Stimulated activated CD4-positive, alpha-beta T cell treated with anti-CD3 and anti-CD28 coated beads, Interleukin-4, amount 100 ng/mL, for 24 hours (primary cell): ENCODE results near the gene UGGT2.
"Not testable (repeated sequence)": the region's sequence is repeated elsewhere in the genome, so short reads cannot be mapped to it uniquely, and the experiment has no call there.

Experiments used
- DNase-seq: peaks from one replicate; pipeline ENCODE4 v3.0.0-alpha.2; 2020

Gene UGGT2

DNA sequence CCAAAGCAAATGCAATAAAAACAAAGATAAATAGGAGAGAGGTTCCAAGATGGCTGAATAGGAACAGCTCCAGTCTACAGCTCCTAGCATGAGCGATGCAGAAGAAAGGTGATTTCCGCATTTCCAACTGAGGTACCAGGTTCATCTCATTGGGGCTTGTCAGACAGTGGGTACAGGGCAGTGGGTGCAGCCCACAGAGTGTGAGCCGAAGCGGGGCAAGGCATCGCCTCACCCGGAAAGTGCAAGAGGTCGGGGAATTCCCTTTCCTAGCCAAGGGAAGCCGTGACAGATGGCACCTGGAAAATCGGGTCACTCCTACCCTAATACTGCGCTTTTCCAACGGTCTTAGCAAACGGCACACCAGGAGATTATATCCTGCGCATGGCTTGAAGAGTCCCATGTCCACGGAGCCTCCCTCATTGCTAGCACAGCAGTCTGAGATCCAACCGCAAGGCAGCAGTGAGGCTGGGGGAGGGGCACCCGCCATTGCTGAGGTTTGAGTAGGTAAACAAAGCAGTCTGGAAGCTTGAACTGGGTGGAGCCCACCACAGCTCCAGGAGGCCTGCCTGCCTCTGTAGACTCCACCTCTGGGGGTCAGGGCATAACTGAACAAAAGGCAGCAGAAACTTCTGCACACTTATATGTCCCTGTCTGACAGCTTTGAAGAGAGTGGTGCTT lies 6.6 kb downstream of the UGGT2 start:
- not testable (repeated sequence) for DNase-seq

DNA sequence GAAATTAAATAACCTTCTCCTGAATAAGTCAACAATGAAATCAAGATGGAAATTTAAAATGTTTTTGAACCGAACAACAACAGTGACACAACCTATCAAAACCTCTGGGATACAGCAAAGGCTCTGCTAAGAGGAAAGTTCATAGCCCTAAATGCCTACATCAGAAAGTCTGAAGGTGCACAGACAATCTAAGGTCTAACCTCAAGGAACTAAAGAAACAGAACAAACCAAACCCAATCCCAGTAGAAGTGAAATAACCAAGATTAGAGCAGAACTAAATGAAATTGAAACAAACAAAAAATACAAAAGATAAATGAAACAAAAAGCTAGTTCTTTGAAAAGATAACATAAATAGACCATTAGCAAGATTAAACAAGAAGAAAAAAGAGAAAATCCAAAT lies 9.0 kb downstream of the UGGT2 start:
- DNase-seq = no peak

DNA sequence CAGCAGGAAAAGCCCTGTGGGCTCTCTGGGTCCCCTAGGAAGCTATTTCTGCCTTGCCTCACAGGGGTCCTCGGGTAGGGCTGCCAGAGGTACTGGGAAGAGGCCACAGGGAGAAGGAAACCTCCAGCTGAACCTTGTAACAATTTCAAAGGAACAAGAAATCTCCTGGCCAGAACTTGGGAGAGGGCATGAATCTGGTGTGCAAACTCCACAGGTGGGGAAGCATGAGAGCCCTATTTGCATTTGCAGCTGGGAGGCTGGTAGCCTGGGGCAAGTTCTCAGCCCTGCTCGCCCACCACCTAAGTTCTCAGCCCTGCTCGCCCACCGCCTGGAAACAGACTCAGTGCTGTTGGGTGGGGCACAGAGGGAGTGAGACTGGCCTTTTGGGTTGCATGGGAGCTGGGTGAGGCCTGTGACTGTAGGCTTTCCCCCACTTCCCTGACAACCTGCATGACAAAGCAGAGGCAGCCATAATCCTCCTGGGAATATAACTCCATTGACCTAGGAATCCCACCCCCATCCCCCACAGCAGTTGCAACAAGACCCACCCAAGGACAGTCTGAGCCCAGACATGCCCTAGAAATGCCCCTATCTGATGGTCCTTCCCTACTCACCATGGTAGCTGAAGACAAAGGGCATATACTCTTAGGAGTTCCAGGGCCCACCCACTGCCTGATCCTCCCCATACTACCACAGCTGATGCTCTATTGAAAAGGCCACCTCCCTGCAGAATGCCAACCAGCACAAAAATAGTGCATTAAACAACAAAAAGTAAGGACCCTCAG lies 11.7 kb downstream of the UGGT2 start:
- no peak for DNase-seq

DNA sequence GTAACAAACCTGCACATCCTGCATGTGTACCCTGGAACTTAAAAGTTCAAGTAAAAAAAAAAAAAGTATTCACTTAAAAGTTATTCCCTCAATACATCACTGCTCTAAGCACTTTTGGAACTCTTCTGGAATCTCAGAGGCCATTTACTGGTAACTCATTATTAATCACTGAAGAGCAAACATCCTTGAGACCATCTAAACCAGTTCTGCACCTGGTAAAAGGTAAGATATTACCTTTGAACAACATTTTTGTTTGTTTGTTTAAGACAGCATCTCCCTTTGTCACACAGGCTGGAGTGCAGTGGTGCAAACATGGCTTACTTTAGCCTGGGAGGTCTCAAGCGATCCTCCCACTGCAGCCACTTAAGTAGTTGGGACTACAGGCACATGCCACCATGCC lies 16.7 kb downstream of the UGGT2 start:
- no peak for DNase-seq

DNA sequence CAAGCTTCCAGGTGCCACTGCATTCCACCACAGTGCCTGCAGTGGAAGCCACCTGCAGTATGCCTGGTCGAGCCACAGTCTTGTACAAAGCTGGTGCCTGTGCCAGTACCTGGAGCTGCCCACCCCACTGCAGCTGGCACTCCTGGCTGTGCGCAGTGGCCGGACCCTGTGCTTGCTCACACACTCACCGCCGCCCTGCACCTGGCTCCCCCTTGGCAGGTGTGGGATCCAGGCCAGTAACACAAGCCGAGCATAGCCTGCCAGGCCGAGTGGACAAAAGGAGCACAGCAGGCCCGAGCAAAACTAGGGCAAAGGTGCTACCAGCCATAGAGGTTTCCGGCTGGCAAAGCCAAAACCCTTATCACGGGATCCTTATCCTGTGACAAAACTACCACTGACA lies 18.5 kb downstream of the UGGT2 start:
- DNase-seq = no peak

DNA sequence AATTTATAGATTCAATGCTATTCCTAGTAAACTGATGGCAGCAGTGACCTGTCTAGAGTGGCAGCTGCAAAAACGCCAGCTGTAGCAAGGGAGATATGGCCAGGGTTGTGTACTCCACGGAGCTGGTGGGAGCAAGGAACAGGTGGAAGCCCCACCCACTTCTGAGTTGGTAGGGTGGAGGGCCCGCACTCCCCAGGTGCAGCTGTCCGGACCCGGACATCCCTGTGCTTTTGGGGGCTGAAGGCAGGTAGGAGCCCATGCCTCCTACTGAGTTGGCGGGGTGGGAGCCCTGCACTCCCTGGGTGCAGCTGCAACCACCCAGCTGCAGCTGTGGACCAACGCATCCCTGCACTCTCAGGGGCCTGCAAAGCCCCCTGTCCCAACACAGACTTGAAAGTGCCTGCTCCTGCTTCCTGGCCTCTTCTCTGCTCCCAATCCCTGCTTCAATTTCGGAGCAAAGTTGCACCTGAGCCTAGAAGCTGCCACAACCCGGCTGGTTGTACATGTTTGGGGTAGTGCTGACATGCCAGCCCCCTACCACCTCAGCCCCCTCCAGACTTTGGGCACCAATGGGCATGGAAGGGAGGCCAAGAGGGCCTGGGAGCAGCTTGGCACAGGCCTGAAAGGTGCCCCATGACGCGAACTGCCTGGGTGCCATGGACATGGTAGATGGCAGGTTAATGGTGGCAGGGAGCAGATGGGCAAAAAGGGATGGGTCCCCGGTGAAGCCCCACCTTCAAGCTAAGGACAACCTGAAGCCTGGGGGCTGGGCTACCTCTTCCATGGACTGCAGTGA lies 19.8 kb downstream of the UGGT2 start:
- no peak for DNase-seq

DNA sequence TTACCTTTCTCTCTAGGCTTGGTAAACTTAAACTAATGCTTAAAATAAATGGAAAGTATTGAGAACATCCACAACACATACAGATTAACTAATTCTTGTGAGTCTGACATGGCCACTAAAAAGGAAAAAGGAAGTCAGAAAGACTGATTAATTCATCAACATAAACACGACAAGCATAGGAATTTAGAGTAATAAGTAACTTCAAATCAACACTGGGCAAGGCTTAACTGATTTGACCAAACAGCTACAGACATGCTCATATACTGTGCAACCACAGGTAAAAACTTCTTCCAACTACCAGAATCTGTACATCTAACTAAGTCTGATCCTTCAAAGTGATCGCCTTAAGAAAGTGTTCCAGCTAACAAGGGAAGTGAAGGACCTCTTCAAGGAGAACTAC lies 20.5 kb downstream of the UGGT2 start:
- DNase-seq = no peak

DNA sequence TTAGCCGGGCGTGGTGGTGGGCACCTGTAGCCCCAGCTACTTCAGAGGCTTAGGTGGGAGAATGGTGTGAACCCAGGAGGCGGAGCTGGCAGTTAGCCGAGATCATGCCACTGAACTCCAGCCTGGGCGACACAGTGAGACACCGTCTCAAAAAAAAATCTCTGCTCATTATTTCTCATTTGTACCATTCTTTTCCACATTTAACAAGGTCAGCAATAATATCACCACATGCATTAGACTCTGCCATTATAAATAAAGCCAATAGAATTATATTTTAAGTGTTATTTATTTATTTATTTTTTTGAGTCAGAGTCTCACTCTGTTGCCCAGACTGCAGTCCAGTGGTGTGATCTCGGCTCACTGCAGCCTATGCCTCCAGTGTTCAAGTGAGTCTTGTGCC lies 24.2 kb downstream of the UGGT2 start:
- no peak for DNase-seq

DNA sequence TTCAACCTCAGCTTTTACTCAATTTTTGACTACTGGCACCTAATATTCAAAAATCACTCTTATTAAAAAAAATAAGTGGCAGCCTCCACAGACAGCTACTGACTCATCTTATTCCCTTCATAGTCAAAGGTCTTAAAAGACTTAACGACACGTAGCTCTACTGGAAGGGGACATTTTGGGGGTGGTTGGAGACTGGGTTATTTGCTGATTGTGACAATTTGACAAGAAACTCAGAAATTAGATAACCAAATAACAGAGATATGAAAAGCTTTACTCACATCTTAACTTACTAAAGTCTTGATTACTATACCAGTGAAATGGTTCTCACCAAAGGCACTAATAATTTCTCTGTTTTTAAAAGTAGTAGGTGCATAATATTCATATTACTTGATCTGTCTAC lies 25.7 kb downstream of the UGGT2 start:
- DNase-seq = no peak

DNA sequence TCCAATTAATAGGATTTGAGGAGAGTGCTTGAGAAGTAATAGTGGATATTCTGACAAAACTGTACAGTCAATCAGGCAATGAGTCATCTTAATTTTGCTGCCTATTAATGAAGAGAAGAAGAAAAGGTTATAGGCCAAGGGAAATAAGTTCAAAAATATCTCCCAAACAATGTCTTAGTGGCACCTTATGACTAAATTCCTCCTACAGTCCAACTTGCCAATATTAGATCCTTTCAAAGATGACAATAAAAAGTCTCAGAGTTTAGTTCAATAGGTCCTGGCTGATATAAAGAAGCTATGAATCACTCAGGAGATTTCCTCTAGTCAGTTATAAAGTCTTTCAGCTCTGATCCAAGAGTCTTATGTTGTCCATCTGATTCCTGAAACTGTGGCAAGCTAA lies 27.9 kb downstream of the UGGT2 start:
- no peak for DNase-seq

DNA sequence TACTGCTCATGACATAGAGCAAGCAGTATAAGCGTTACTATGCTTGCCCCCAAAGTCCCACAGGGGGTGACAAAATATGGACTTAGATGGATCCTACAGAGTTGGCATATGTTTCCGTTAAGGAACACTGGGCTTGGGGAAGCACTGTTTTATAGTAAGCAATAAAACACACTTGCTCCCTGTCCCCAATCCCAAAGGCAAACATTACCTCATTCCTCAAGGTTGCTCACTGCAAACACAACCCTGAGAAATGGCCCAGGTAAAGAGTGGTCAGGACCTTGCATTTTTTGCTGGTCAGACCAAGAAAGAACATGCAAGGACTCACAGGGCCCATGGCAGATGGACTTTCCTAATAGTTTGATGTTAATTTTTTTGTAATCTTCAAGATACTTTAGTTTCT lies 32.3 kb downstream of the UGGT2 start:
- DNase-seq = no peak

DNA sequence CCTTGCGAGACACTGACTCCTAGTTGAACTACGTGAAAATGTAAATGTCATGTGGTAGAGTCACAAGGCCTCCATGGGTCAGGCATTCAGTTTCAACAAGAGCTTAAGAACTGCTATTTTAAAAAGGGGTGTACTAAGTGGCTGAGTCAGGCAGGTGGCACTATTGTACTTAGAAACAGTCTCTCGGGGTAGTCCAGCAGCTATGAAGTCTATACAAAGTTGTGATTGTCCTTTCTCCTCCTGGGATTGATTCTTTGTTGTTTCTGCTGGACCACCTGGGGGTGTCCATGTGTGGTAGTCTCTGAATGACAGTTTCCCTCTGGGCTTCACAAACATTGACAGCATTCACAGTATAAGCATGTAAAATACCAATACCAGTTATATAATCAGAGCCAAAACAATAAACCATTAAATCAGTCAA lies 33.0 kb downstream of the UGGT2 start:
- no peak for DNase-seq

DNA sequence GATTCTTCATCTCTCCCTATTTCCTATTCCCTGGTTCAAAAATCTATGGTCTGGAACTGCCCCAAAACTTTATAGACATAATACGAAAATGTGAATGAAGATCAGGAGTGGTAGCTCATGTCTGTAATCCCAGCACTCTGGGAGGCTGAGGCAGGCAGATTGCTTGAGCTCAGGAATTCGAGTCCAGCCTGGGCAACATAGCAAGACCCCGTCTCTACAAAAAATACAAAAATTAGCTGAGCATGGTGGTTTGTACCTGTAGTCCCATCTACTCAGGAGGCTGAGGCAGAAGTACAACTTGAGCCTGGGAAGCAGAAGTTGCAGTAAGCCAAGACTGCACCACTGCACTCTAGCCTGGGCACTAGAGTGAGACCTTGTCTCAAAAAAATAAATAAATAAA lies 35.1 kb downstream of the UGGT2 start:
- no peak for DNase-seq

DNA sequence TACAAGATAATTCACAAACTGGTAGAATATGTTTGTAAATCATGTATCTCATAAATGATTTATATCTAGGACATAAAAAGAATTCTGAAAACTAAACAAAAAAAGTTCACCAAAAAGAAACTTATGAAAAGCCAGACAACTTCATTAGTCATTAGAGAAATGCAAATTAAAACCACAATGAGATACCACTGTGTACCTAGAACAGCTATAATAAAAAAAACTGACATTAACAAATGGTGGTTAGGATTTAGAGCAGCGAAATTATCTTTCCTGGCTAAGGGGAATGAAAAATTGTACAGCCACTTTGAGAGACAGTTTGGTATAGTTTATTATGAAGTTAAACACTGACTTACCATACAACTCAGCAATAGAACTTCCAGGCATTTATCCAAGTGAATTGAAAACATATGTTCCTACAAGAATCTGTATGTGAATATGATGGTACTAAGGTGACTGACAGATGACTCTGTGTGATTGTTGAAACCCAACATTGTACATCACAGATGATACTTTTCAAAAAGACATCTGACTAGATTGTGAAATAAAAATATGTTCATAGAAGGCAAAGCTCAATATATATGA lies 41.8 kb downstream of the UGGT2 start:
- DNase-seq = no peak

DNA sequence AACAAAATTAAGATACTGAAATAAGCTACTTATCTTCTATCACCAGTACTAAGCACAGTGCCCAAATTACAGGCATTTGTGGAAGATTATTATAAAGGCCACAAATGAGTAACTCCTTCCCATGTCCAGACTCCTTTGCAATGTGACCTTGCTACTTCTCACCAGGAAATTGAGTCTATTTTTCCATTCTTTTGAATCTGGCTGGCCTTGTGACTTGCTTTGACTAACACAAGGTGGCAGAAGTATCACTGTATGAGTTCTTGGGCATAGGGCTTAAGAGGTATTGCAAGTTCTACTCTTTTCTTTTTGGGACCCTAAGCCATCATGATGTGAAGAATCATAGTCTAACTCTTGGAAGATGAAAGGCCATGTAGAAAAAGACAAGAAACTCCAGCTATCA lies 49.9 kb downstream of the UGGT2 start:
- no peak for DNase-seq

DNA sequence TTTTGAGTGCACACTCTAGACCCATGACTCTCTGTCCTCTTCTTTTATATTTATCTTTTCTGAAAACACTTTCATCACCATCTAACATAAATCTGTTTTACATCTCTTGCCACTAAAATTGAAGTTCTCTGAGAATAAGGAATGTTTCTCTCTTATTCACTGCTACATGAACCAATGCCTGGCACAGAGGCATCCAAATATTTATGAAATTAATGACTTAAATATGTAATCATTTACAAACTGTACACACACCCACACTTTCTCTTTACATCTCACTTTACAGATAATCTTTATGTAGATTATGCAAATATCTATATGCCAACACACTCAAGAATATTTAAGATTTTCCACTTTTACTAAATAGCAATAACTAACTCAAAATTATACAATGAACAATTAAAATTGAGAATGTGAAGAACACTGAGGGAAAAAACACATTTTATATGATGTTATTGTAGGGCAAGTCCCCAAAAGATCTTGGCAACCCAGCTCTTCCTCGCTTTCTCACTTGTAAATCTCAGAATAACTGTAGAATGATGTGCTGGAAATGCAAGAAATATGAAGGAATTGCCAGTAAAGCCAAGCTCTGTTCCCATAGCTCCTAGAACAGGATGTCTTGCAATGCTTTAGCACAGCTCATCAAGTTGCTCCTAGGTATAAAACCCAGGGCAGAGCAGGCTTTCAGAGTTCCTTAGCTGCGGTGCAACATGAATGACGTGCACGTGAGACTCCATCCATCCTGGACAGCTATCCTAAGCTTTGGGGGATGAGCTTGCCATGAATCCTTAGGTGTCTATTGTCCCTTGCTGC lies 50.7 kb downstream of the UGGT2 start:
- no peak for DNase-seq

DNA sequence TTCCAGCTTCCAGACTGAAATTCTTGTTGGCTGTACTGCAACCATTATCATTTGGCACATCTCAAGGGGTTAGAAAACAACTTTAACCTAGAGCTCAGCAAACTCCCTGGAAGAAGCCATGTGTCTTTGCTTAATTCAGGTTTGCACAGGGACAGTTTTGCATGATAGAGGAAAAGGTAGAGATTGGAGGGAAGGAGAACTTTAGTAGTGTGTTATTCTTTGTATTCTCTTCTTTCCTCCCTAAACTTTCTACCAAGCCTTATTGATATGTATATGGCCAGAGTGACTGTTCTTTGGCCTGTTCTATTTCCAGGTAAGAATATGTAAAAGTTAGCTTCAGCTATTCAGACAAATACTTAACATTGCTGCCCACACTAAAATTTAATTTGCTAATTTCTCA lies 53.1 kb downstream of the UGGT2 start:
- DNase-seq = no peak

DNA sequence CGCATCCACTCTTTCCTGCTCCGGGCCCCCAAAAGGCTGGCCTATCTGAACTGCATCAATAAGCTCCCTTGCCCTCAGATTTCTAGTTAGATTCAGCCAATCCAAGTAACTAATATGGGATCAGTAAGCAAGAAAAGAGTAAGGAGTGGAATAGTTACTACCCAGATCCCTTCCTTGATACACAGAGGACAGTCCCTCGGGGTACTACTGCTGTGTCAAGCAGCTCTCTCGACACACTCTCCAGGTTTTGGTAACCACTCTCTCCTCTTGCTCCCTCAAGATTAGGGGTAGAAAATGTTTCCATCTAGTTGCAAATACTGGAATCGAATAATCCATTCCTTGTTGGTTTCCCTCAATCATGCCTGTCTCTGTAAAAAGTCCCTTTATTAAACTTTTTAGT lies 65.4 kb downstream of the UGGT2 start:
- no peak for DNase-seq

DNA sequence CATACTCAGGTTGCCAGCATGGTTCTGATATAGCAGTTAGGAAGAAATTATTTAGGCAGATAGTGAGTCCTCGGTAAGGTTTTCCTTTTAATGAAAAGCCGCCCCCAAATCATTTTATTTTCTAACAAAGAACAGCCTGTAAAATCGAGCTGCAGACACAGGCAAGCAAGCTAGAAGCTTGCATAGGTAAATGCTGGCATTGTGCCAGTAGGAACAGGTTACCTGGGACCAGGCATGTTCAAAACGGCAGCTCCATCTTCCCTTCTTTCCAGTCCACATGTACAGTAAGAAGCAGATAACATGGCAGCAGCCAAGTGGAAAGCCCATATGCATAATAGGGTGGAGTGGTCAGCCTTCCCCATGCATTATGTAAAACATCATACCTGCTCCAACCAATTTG lies 71.1 kb downstream of the UGGT2 start:
- no peak for DNase-seq

DNA sequence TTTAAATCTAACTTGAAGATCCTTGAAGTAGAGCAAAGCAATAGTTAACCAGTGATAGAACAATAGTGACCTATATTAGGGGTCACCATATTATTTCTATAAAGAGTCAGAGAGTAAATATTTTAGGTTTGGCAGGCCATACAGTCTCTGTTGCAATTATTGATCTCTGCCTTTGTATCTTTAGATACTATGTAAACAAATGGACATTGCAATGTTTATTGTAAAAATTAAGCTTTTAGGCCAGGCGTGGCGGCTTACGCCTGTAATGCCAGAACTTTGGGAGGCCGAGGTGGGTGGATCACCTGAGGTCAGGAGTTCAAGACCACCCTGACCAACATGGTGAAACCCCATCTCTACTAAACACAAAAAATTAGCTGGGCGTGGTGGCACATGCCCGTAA lies 80.5 kb downstream of the UGGT2 start:
- DNase-seq = not testable (repeated sequence)

DNA sequence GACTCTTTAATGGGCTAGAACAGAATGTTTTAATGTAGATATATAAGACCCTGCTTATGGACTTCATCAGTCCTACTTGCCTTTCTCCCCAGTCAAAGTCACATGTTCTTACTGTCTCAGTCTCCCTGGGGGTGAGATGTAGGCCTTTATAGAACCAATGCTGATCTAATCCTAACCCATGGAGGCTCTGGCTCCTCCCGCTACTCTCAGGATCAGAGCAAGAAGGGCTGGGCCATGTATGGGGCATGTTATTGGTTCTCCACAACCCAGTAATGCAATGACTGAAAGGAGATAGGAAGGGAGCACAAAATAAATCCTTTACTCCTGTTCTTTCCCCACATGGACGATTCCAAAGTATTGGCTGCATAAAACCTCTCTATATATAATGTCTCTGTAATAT lies 82.3 kb downstream of the UGGT2 start:
- no peak for DNase-seq

DNA sequence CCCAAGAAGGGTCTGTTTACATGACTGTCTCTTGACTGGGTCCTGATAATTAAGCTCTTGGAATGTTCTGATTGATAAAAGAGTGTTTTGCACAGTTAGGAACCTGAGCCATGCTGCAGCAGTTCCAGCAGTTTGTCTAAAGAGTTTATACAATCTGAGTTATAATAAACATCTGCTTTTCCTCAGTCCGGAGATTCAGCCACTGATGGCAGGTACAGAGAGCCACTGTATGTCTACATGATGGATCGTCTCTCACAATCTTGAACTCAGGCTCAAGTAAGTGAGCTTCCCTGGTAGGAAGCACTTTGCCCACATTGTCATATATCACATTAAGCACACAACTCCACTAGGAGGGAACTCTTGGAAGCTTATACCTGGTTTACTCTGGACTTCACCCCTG lies 84.3 kb downstream of the UGGT2 start:
- DNase-seq = no peak

DNA sequence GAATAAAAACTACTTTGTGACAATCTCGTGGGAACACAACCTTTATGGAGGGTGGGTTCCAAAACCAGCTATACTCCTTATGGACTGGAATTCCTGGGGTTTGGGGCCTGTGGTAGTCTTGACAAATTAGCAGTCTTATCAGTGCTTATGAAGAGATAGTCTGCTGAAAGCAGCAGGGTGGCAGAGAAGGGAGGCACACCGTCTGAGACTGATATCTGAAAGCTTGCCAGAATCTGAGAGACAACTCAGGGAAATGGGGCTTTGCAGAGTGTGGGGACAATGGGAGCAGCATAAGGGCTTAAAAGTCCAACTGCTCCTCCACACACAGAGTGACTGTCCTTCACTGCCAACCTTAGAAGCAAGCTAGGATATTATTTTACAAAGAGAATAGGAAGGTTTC lies 95.9 kb downstream of the UGGT2 start:
- DNase-seq = no peak
